ENCODE measurements around the gene SETD1A. TPM values are rescaled to one million over a fixed set of nuclear protein-coding genes. Genes with fewer than 3 reads are reported as not detected.
A peak's percentile ranks its signal among the peaks of the same experiment; 100 is the strongest.

SETD1A gene
- total and polyA plus RNA-seq, 9 of the 15 experiments (the other 6 are each of a cell fraction or from before 2014, with no cell fraction given), result 0.08 to 36.0 (median 4.2) TPM

DNA sequence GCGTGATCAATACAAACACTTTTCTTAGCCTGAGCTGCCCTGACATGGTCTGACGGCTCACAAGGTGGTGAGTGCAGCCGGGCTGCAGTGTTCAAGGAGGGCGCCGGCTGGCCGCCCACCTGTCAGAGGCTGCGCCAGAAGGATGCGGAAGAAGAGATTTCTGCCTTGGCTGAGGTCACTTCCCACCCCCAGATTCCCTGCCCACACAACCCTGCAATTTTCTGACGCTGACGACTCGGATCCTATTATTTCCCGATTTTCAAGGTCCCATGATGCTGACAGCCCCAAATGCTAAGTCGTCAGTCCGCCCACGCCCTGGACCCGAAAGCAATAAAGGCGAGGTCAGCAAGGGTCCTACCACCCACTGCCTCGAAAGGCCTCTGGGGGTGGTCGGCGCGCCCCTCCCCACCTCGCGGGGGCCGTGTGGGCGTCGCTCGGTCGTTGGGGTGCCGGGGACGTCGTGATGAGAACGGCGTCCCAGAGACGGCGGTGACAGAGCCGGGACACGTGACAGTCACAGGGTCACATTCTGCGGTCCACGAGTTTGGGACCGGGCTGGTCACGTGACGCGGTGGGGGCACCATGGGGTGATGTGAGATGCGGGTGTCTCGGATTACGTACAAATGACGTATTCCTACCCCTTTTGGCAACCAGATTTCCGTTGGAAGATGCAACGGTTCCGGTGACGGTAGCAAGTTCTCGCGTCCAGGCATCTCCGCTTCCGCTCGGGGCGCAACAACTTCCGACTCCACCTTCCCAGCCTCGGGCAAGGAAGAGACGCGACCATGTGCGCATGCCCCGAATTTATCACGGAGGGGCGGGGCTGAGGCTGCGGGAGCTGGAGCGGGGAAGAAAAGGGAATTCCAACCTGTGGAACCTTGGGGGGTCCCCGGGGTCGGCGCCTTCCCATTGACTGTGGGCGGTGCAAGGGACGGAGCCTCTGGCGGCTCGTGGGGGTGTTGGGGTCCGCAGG is 75.5 kb downstream of the SETD1A start, which contains the start of gene STX4 (continued):
- TF ChIP-seq, protein P1, sequence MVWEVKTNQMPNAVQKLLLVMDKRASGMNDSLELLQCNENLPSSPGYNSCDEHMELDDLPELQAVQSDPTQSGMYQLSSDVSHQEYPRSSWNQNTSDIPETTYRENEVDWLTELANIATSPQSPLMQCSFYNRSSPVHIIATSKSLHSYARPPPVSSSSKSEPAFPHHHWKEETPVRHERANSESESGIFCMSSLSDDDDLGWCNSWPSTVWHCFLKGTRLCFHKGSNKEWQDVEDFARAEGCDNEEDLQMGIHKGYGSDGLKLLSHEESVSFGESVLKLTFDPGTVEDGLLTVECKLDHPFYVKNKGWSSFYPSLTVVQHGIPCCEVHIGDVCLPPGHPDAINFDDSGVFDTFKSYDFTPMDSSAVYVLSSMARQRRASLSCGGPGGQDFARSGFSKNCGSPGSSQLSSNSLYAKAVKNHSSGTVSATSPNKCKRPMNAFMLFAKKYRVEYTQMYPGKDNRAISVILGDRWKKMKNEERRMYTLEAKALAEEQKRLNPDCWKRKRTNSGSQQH (CRISPR knock-in tag; IDR thresholded peaks at IDR 0.05), result 0 out of 2 replicates have a peak, but pooled peaks have one; percentile 73
- no peak for TF ChIP-seq STAG1 (CRISPR knock-in tag; IDR thresholded peaks at IDR 0.05; ENCODE audit: borderline replicate concordance)
- no peak for TF ChIP-seq RFX5 (IDR thresholded peaks at IDR 0.05; ENCODE audit: low read depth, low read length)
- no peak for TF ChIP-seq SMAD1 (IDR thresholded peaks at IDR 0.05; ENCODE audit: low read depth, low read length, partially characterized antibody)
- TF ChIP-seq ZNF764 (CRISPR knock-in tag; IDR thresholded peaks at IDR 0.05; ENCODE audit: low read depth), result no peak
- TF ChIP-seq, protein P2, sequence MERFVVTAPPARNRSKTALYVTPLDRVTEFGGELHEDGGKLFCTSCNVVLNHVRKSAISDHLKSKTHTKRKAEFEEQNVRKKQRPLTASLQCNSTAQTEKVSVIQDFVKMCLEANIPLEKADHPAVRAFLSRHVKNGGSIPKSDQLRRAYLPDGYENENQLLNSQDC (CRISPR knock-in tag; IDR thresholded peaks at IDR 0.05), result no peak
- TF ChIP-seq, protein P3, sequence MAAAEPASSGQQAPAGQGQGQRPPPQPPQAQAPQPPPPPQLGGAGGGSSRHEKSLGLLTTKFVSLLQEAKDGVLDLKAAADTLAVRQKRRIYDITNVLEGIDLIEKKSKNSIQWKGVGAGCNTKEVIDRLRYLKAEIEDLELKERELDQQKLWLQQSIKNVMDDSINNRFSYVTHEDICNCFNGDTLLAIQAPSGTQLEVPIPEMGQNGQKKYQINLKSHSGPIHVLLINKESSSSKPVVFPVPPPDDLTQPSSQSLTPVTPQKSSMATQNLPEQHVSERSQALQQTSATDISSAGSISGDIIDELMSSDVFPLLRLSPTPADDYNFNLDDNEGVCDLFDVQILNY (CRISPR knock-in tag; IDR thresholded peaks at IDR 0.05), result 0 out of 2 replicates have a peak, but pooled peaks have one; percentile 73
- no peak for TF ChIP-seq FOXA1 (IDR thresholded peaks at IDR 0.05; ENCODE audit: borderline replicate concordance)
- TF ChIP-seq, protein P4, sequence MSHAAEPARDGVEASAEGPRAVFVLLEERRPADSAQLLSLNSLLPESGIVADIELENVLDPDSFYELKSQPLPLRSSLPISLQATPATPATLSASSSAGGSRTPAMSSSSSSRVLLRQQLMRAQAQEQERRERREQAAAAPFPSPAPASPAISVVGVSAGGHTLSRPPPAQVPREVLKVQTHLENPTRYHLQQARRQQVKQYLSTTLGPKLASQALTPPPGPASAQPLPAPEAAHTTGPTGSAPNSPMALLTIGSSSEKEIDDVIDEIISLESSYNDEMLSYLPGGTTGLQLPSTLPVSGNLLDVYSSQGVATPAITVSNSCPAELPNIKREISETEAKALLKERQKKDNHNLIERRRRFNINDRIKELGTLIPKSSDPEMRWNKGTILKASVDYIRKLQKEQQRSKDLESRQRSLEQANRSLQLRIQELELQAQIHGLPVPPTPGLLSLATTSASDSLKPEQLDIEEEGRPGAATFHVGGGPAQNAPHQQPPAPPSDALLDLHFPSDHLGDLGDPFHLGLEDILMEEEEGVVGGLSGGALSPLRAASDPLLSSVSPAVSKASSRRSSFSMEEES (CRISPR knock-in tag; IDR thresholded peaks at IDR 0.05), result peak; percentile 100
- TF ChIP-seq, protein P5, sequence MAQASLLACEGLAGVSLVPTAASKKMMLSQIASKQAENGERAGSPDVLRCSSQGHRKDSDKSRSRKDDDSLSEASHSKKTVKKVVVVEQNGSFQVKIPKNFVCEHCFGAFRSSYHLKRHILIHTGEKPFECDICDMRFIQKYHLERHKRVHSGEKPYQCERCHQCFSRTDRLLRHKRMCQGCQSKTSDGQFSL (CRISPR knock-in tag; IDR thresholded peaks at IDR 0.05), result no peak
- TF ChIP-seq, protein P5 (tag; IDR thresholded peaks at IDR 0.05), result no peak; a peak in 1 of 4 replicates
- no peak for TF ChIP-seq ZNF77 (CRISPR knock-in tag; IDR thresholded peaks at IDR 0.05)
- no peak for TF ChIP-seq COPS2 (conservative IDR thresholded peaks at IDR 0.05)
- peak; percentile 86 for TF ChIP-seq NBN (IDR thresholded peaks at IDR 0.05; ENCODE audit: low read depth)
- TF ChIP-seq LCOR (CRISPR knock-in tag; IDR thresholded peaks at IDR 0.05), result peak; percentile 99
- TF ChIP-seq WHSC1 (IDR thresholded peaks at IDR 0.05; ENCODE audit: low read length), result no peak
- TF ChIP-seq TAL1 (IDR thresholded peaks at IDR 0.05), result no peak
- TF ChIP-seq SP2 (IDR thresholded peaks at IDR 0.05; ENCODE audit: extremely low read depth, low read depth, low read length, poor library complexity, severe bottlenecking), result no peak
- no peak for TF ChIP-seq ZC3H8 (IDR thresholded peaks at IDR 0.05)
- TF ChIP-seq ZNF124 (CRISPR knock-in tag; IDR thresholded peaks at IDR 0.05), result no peak
- peak; percentile 99 for TF ChIP-seq RAD51 (IDR thresholded peaks at IDR 0.05; ENCODE audit: borderline replicate concordance, low read depth)
